Measurements from ENCODE around the gene NRM.
"Not testable (repeated sequence)": the region's sequence is repeated elsewhere in the genome, so short reads cannot be mapped to it uniquely, and the experiment has no call there.

The NRM gene

GRCh38 chr6:30672445-30673253 lies 18.1 kb downstream of the NRM start, which contains the start of gene DHX16:
TSS of gene DHX16 (minus strand) at chr6:30673006. CDS start at chr6:30672841, 165 bp downstream.
- peak; percentile 76 to 77 (median 76) for DNase-seq (ENCODE audit: low read depth in 2 of 3, low spot score in 2 of 3)

GRCh38 chr6:30670760-30671527 lies 19.8 kb downstream of the NRM start:
- no peak for DNase-seq (ENCODE audit: low read depth in 2 of 3, low spot score in 2 of 3)

DNA sequence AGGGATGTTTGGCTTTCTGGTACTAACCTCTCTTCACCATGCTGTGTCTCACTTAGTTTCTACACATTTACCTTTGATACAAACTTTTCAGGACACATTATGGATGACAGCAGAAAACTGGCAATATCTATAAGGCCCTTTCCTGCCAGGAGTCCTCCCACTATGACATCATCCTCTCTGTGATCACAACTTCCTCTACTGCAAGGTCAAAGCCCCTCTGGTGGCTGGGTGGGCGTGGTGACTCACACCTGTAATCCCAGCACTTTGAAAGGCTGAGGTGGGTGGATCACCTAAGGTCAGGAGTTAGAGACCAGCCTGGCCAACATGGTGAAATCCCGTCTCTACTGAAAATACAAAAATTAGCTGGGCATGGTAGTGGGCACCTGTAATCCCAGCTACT lies 24.5 kb downstream of the NRM start:
- DNase-seq (ENCODE audit: low read depth in 2 of 3, low spot score in 2 of 3): not testable (repeated sequence)

DNA sequence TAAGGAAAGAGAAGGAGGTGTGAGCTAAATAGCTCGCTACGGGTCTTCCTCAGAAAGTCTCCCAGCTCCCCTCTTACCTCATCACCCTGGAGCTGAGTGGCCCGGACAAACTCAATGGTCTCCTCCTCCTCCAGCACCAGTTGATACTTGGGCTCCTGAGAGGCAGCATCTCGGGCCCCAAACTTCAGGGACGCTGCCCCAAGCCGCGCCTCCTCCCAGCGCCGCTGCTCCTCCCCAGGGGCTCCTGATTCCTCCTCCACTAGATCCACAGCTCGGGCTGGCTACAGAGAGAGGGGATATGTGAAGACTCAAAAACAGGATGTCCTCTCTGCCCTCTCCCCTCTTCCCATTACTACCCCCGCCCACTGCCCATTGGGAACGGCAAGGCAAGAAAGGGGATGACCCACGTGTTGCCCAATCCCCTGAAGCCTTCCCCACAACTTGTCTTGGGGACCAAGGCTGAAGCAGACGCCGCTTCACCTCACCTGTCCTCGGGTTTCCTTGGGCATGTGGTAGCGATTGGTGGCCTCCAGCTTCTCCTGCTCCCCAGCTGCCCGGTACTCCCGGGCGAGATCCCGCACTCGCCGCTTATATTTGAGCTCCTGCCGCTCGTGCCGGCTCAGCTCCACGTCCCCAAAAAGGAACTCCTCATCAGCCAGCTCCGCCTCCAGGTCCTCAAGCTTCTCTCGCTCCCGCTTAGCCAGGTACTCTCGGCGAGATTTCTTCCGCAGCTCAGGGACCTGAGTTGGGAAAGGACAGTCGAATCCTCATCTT lies 25.6 kb downstream of the NRM start:
- DNase-seq (ENCODE audit: low read depth in 2 of 3, low spot score in 2 of 3): no peak

DNA sequence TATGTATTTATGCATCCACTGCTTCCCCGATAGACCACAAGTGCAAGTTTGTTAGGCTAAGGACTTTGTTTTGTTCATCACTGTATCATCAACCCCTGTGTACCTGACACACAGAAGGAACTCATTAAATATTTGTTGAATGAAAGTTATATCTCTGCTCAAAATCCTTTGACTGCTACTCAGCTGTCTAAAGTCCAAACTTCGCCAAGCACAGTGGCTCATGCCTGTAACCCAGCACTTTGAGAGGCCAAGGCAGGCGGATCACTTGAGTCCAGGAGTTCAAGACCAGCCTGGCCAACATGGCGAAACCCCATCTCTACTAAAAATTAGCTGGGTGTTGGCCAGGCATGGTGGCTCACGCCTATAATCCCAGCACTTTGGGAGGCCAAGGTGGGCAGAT lies 32.9 kb downstream of the NRM start:
- not testable (repeated sequence) for DNase-seq (ENCODE audit: low read depth in 2 of 3, low spot score in 2 of 3)

DNA sequence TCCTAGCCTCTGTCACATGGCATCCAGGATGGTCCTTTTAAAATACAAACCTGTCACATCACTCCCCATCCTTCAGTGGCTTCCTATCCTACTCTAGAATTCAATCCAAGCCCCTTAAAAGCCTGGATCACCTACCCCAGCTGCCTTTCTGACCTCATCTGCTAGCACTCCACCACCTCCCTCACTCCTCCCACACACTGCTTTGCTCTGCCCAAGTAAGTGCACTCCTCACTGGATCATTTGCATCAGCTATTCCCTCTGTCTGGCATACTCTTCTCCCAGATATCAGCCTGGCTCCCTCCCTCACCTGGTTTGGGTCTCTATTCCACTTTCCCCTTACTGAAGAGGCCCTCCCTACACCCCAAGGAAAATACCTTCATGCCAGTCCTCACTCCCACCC lies 33.3 kb downstream of the NRM start:
- DNase-seq (ENCODE audit: low read depth in 2 of 3, low spot score in 2 of 3): no peak

GRCh38 chr6:30656513-30656912 lies 34.3 kb downstream of the NRM start:
- DNase-seq (ENCODE audit: low read depth in 2 of 3, low spot score in 2 of 3): no peak

- DNase-seq (ENCODE audit: low read depth in 2 of 3, low spot score in 2 of 3): no peak
Measured at GRCh38 chr6:30655743-30656094, 35.1 kb downstream of the NRM start.

- DNase-seq (ENCODE audit: low read depth in 2 of 3, low spot score in 2 of 3): no peak
Measured at GRCh38 chr6:30654798-30655742, 35.7 kb downstream of the NRM start.

GRCh38 chr6:30651143-30651542 lies 39.6 kb downstream of the NRM start:
- no peak for DNase-seq (ENCODE audit: low read depth in 2 of 3, low spot score in 2 of 3)

DNA sequence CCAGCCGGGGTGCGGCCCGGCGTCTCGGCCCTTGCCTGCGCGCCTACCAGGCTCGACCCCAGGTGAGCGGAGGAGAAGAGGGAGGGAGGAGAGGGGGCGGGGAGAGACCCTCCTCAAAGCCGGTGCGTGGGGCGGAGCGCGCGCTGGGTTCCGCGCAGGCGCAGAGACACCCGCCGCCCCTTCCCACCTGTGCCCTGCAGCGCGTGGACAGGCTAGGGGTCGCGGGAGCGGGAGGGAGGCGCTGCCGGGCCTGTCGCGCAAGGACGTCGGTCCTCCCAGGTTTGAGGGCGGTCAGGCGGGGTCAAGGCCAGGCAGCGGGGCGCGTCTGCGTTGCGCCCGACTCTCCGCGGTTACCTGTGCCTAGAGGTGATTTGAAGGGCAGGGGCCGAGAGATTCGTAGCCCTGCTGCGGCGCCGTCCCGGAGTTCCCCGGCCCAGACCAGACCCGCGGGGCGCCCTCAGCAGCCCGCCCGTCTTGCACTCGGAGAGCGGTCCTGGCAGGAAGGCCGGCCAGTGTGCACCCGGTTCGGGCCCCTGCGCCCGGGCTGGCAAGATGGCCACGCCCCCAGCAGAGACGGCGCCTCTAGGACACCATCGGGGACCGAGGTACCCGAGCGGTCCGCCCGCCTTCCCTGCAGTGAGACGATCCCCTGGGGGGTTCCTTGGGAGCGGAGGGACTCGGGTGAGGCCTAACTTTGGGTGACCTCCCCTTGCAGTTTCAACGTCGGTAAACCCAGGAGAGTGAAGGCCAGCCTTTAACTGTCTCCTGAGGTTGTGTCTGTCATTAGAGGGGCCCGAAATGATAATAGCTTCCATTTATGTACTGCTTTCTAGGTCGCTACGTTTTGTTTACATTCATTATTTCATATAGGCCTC lies 43.3 kb downstream of the NRM start:
- DNase-seq (ENCODE audit: low read depth in 2 of 3, low spot score in 2 of 3): peak; percentile 52 to 60 (median 59)

DNA sequence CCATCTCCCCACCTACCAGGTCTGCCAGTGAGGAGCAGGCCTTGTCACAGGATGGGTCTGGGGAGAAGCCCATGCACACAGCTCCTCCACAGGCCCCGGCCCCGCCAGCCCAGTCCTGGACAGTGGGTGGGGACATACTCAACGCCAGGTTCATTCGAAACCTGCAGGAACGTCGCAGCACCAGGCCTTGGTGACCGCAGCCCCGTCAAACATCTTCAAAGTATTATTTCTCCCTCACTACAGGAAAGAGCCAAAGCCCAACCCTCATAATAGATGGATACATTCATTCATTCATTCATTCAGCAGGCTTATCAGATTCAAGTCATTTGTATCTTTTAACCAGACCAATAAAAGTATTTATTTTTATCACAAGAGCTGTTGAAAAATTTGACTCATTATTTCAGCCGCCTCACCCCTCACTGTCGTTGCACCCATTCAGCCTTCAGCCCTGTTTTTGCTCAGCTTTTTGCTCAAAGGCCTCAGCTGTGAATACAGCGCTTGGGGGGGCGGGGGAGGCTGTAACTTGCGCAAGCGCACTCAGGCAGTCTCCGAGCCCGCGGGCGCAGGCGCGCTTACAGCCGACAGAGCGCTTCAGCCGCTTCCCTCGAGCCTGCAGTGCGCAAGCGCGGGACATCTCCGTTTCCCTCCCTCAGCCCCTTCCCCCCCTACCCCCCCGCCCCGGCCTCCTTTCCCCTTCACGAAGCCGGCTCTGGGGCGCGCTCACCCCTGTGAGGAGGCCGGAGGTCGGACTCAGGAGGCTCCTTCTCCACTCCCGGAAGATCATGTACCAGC lies 44.1 kb downstream of the NRM start, which contains the start of gene C6orf136:
C6orf136 (plus strand) TSS at position 684 of the 792 bp plus-strand sequence; CDS start at position 783, 99 bp downstream.
- peak; percentile 69 to 80 (median 76) for DNase-seq (ENCODE audit: low read depth in 2 of 3, low spot score in 2 of 3)

GRCh38 chr6:30645989-30646388 lies 44.8 kb downstream of the NRM start:
- DNase-seq (ENCODE audit: low read depth in 2 of 3, low spot score in 2 of 3): no peak

DNA sequence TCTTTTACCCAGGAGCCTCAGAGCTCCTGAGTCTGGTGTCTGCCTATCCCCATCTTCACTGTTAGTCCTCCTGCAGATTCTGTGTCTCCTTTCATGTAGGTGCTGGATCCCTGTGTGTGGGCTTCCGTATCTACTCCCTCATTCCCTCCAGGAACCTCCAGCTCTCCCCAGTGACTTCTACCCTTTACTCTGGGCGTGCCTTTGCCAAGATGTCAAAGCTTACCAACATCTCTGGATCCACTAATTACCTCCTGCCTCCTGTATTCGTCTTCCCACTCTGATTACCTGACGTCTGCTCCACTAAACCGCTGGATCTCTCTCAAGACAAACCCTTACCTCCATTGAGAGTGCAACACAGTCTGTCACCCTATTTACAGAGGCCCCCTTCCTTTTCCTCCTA lies 46.0 kb downstream of the NRM start:
- no peak for DNase-seq (ENCODE audit: low read depth in 2 of 3, low spot score in 2 of 3)

- DNase-seq (ENCODE audit: low read depth in 2 of 3, low spot score in 2 of 3): no peak
Measured at GRCh38 chr6:30643656-30644055, 47.1 kb downstream of the NRM start.

- DNase-seq (ENCODE audit: low read depth in 2 of 3, low spot score in 2 of 3): no peak
Measured at GRCh38 chr6:30641048-30641447, 49.7 kb downstream of the NRM start.

GRCh38 chr6:30640481-30640880 lies 50.3 kb downstream of the NRM start:
- DNase-seq (ENCODE audit: low read depth in 2 of 3, low spot score in 2 of 3): no peak

Data from activated CD8-positive, alpha-beta memory T cell treated with anti-CD3 and anti-CD28 coated beads for 48 hours (primary cell).